Suprapubic skin (tissue), 4 donors: Measurements from ENCODE around the gene PRCC. TPM values are rescaled to one million over a fixed set of nuclear protein-coding genes. Genes with fewer than 3 reads are reported as not detected.

Source experiments
- DNase-seq, 2 donors: peaks; one replicate each; pipeline ENCODE4 v3.0.0-alpha.2; 2019; ENCODE audit warnings: low spot score in 2 of 2
- H3K27ac ChIP-seq: fragments of 200-600 bp; sonication (generic); one replicate; pipeline ENCODE4 v1.5.1; 2019
- H3K27me3 ChIP-seq: fragments of 200-600 bp; sonication (generic); one replicate; pipeline ENCODE4 v1.5.1; 2019
- H3K36me3 ChIP-seq: fragments of 200-600 bp; sonication (generic); one replicate; pipeline ENCODE4 v1.5.1; 2019
- H3K4me1 ChIP-seq: fragments of 200-600 bp; sonication (generic); one replicate; pipeline ENCODE4 v1.5.1; 2019
- H3K4me3 ChIP-seq: fragments of 200-600 bp; sonication (generic); one replicate; pipeline ENCODE4 v1.5.1; 2019; ENCODE audit warnings: mild to moderate bottlenecking
- H3K9me3 ChIP-seq: fragments of 200-600 bp; sonication (generic); one replicate; pipeline ENCODE4 v1.5.1; 2019
- EP300 ChIP-seq: sonication (generic); formaldehyde crosslinking; IDR thresholded peaks from one replicate; pipeline ENCODE4 v1.6.1; 2017; ENCODE audit warnings: antibody characterized with exemption
- POLR2A ChIP-seq, 2 donors: fragments of 450-650 bp; IDR thresholded peaks; one replicate each; pipeline ENCODE4 v1.6.1; 2017; ENCODE audit warnings: antibody characterized with exemption in 2 of 2, mild to moderate bottlenecking in 2 of 2, moderate library complexity in 2 of 2
- POLR2AphosphoS5 ChIP-seq, 3 donors: sonication (generic); formaldehyde crosslinking; IDR thresholded peaks; one replicate each; pipeline ENCODE4 v1.6.1; 2017; ENCODE audit warnings: antibody characterized with exemption in 3 of 3
- WGBS: methylation state at CpG from one replicate; pipeline ENCODE4 v1.1.5; 2018; 5-methylcytosine and 5-hydroxymethylcytosine counted together
- total RNA-seq, 4 donors: library from RNA; depleted of rRNA; stranded (reverse); fragments of >200 nt; gene quantifications; one replicate each; pipeline ENCODE4 v1.1.0, GENCODE V29; 2016
- TF ChIP-seq, protein P1 (sequence below), 2 donors: fragments of 200-600 bp in 1 of 2; fragments of 450-650 bp in 1 of 2; sonication (generic) in 1 of 2; IDR thresholded peaks; one replicate each; pipeline ENCODE4 v1.5.1; 2016 to 2019; ENCODE audit warnings: antibody characterized with exemption in 2 of 2, mild to moderate bottlenecking in 1 of 2, moderate library complexity in 1 of 2

PRCC gene
- total RNA-seq, 4 donors from 2014 or later: 39.1 to 50.1 (median 43.3) TPM

DNA sequence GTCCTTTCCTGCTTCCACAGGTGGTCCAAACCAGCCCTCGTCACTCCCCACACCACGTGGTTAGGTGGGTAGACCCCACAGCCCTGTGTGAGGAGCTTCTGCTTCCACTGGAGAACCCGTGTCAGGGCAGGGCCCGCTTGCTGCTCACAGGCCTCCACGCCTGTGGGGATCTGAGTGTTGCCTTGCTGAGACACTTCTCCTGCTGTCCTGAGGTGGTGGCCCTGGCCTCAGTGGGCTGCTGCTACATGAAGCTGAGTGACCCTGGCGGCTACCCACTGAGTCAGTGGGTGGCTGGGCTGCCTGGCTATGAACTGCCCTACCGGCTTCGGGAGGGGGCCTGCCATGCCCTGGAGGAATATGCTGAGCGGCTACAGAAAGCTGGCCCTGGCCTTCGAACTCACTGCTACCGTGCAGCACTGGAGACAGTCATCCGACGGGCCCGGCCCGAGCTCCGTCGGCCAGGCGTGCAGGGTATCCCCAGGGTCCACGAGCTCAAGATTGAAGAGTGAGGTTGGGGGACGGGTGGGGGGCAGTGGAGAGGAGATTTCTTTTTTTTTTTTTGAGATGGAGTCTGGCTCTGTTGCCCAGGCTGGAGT, 33.2 kb upstream of the PRCC start:
- Histone ChIP-seq H3K4me1 (peaks cover 7% of the 10 kb centered on the region), H3K4me3 (no peak overlapping the region), H3K9me3 (no peaks in the 10 kb centered on the region), H3K27ac (no peak overlapping the region), H3K27me3 (no peaks in the 10 kb centered on the region), H3K36me3 (peaks cover 58% of the 10 kb centered on the region)
- 90% methylated on average over 13 of the region's 20 CpGs for WGBS
- TF ChIP-seq, protein P1, sequence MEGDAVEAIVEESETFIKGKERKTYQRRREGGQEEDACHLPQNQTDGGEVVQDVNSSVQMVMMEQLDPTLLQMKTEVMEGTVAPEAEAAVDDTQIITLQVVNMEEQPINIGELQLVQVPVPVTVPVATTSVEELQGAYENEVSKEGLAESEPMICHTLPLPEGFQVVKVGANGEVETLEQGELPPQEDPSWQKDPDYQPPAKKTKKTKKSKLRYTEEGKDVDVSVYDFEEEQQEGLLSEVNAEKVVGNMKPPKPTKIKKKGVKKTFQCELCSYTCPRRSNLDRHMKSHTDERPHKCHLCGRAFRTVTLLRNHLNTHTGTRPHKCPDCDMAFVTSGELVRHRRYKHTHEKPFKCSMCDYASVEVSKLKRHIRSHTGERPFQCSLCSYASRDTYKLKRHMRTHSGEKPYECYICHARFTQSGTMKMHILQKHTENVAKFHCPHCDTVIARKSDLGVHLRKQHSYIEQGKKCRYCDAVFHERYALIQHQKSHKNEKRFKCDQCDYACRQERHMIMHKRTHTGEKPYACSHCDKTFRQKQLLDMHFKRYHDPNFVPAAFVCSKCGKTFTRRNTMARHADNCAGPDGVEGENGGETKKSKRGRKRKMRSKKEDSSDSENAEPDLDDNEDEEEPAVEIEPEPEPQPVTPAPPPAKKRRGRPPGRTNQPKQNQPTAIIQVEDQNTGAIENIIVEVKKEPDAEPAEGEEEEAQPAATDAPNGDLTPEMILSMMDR (IDR thresholded peaks at IDR 0.05): no peak
- no peak for TF ChIP-seq POLR2A (IDR thresholded peaks at IDR 0.05)
- no peak for TF ChIP-seq POLR2AphosphoS5 (IDR thresholded peaks at IDR 0.05)
- no peak for TF ChIP-seq EP300
- no peak for DNase-seq

DNA sequence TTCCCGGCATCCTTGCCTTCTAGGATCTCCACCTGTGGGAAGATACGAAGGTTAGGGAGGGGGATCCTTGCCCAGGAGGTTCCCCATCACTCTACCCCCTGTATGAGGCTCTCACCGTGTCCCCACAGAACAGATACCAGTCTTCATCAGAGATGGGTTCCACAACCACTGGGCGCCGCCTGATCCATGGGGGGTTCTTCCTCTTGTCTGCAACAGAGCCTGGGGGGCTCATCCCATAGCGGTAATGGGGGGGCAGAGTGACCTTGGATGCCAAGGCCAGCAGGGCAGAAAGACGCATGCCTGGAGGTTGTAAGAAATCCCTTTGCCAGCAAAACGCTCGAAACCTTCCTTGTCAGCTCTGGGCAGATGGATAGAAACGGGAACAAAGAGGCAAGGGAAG, 28.9 kb upstream of the PRCC start:
- 87% methylated on average over 10 of the region's 10 CpGs for WGBS
- no peak for TF ChIP-seq POLR2AphosphoS5 (IDR thresholded peaks at IDR 0.05)
- TF ChIP-seq, protein P1 (IDR thresholded peaks at IDR 0.05): no peak
- no peak for TF ChIP-seq POLR2A (IDR thresholded peaks at IDR 0.05)
- no peak for TF ChIP-seq EP300
- no peak overlapping the region for H3K27ac ChIP-seq
- no peak for DNase-seq
- no peaks in the 10 kb centered on the region for H3K9me3 ChIP-seq
- H3K36me3 ChIP-seq: peaks cover 56% of the 10 kb centered on the region
- H3K27me3 ChIP-seq: no peaks in the 10 kb centered on the region
- peaks cover 14% of the 10 kb centered on the region for H3K4me1 ChIP-seq
- H3K4me3 ChIP-seq: no peak overlapping the region

DNA sequence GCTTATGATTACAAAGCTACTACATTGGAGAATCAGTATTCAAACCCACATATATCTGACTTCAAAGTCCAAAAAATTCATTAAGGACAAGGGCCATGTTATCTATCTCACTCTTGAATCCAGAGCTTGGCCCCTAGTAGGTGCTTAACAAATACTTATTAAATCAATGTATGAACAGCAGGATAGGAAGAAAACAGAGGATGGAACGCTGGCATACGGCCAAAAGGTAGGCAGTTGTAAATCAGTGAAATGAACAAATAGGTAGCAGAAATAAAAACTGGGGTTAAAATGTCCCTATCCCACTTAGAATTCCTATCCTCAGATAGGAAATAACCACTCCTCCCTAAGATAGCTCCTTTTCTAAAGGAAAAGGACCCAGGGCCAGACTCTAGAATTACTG, 28.4 kb upstream of the PRCC start:
- no peak overlapping the region for H3K27ac ChIP-seq
- no peak for TF ChIP-seq EP300
- no peak for TF ChIP-seq POLR2AphosphoS5 (IDR thresholded peaks at IDR 0.05)
- no peak for TF ChIP-seq POLR2A (IDR thresholded peaks at IDR 0.05)
- TF ChIP-seq, protein P1 (IDR thresholded peaks at IDR 0.05): no peak
- 73% methylated on average over 2 of the region's 2 CpGs for WGBS
- peaks cover 14% of the 10 kb centered on the region for H3K4me1 ChIP-seq
- H3K4me3 ChIP-seq: no peak overlapping the region
- H3K9me3 ChIP-seq: no peaks in the 10 kb centered on the region
- peaks cover 56% of the 10 kb centered on the region for H3K36me3 ChIP-seq
- peak in 1 of 2 donors; percentile 65 for DNase-seq
- no peaks in the 10 kb centered on the region for H3K27me3 ChIP-seq

DNA sequence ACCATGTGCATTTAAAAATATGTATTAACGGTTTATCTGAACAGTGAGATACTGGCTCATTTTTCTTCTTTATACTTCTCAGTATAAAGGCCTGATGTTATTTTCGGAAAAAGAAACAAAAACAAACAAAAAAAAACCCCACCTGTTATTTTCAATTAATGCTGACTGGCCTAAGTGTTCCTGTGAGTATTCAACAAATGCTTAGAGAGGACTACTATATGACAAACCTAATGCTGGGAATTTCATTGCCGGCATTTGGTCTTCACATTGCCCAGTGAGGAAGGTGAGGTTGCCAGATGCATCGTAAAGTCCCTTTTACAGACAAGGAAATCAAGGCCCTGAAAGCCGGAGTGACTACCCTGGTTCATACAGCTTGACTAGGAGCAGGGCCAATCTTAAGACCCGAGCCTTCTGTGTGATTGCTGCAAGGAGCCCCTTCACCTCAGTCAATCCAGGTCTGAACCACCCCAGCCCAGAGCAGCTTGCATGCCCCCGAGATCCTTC, 27.0 kb upstream of the PRCC start:
- TF ChIP-seq POLR2A (IDR thresholded peaks at IDR 0.05) (no peak), EP300 (no peak), POLR2AphosphoS5 (IDR thresholded peaks at IDR 0.05) (no peak)
- TF ChIP-seq, protein P1 (IDR thresholded peaks at IDR 0.05): no peak
- peaks cover 22% of the 10 kb centered on the region for H3K4me1 ChIP-seq
- no peaks in the 10 kb centered on the region for H3K27me3 ChIP-seq
- no peak for DNase-seq
- H3K9me3 ChIP-seq: no peaks in the 10 kb centered on the region
- H3K27ac ChIP-seq: peak overlapping the region; percentile 62
- peak overlapping the region; percentile 59 for H3K4me3 ChIP-seq
- WGBS: 16% methylated on average over 7 of the region's 7 CpGs
- peaks cover 62% of the 10 kb centered on the region for H3K36me3 ChIP-seq

- peak in 1 of 2 donors; percentile 8 for TF ChIP-seq POLR2A (IDR thresholded peaks at IDR 0.05)
- TF ChIP-seq, protein P1 (IDR thresholded peaks at IDR 0.05): no peak
- peak; percentile 6 to 94 (median 79) for TF ChIP-seq POLR2AphosphoS5 (IDR thresholded peaks at IDR 0.05)
- peaks cover 57% of the 10 kb centered on the region for H3K36me3 ChIP-seq
- peaks cover 28% of the 10 kb centered on the region for H3K4me1 ChIP-seq
- no peaks in the 10 kb centered on the region for H3K27me3 ChIP-seq
- peak within 1 kb of the TSS; percentile 59 for H3K4me3 ChIP-seq
- no peaks in the 10 kb centered on the region for H3K9me3 ChIP-seq
- under 1% methylated on average over 27 of the region's 38 CpGs for WGBS
- peak; percentile 98 to 99 for DNase-seq
- H3K27ac ChIP-seq: peak within 1 kb of the TSS; percentile 75
Measured at GRCh38 chr1:156740741-156741480, 26.4 kb upstream of the PRCC start, which contains the start of gene MRPL24. TSS of gene MRPL24 (minus strand) at chr1:156741088. CDS start at chr1:156738704, 2,384 bp downstream.
